HEK293T (cell line): ENCODE data around the gene IP6K2.

ENCODE experiments used
- BHLHE40 ChIP-seq: fragments of 450-650 bp; IDR thresholded peaks from 2 replicates; pipeline ENCODE4 v1.6.1; 2016; ENCODE audit warnings: mild to moderate bottlenecking, moderate library complexity, borderline replicate concordance
- ELF4 ChIP-seq: fragments of 450-650 bp; IDR thresholded peaks from 2 replicates; pipeline ENCODE4 v1.6.1; 2017; ENCODE audit warnings: antibody characterized with exemption
- FOXM1 ChIP-seq: fragments of 450-650 bp; IDR thresholded peaks from 2 replicates; pipeline ENCODE4 v1.6.1; 2017; ENCODE audit warnings: mild to moderate bottlenecking, borderline replicate concordance
- LEF1 ChIP-seq: fragments of 450-650 bp; IDR thresholded peaks from 2 replicates; pipeline ENCODE4 v1.6.1; 2017; ENCODE audit warnings: mild to moderate bottlenecking, borderline replicate concordance
- SP1 ChIP-seq: fragments of 450-650 bp; IDR thresholded peaks from 2 replicates; pipeline ENCODE4 v1.6.1; 2017
- TARDBP ChIP-seq: fragments of 450-650 bp; IDR thresholded peaks from 2 replicates; pipeline ENCODE4 v1.6.1; 2016

GRCh38 chr3:48663489-48664312 is 53.3 kb downstream of the IP6K2 start:
- TF ChIP-seq LEF1 (peak; percentile 86; the same call in 1 of the 2 replicates), FOXM1 (peak; percentile 1; the same call in 1 of the 2 replicates), BHLHE40 (no peak; the same call in 1 of the 2 replicates), ELF4 (peak; percentile 90), TARDBP (no peak), SP1 (no peak)
